Activated T-cell treated with anti-CD3 and anti-CD28 coated beads, Interleukin-2, amount 50 U/mL, for 4 hours (primary cell): ENCODE data around the gene NAE1. TPM values are rescaled to one million over a fixed set of nuclear protein-coding genes. Genes with fewer than 3 reads are reported as not detected.
A peak's percentile ranks its signal among the peaks of the same experiment; 100 is the strongest.
"Not testable (repeated sequence)": the region's sequence is repeated elsewhere in the genome, so short reads cannot be mapped to it uniquely, and the experiment has no call there.

Experiments used
- ATAC-seq, 2 donors: fragments of 200-7000 bp; cut with Tn5 transposase; one replicate each; pipeline ENCODE4 v1.10.0; 2021
- DNase-seq: peaks from one replicate; pipeline ENCODE4 v3.0.0-alpha.2; 2020
- H3K27me3 Mint-ChIP-seq: one replicate; pipeline ENCODE4 v1.8.0; 2021; ENCODE audit warnings: low read depth, mixed read lengths
- H3K36me3 Mint-ChIP-seq: one replicate; pipeline ENCODE4 v1.8.0; 2022; ENCODE audit warnings: mixed read lengths; ENCODE audit not compliant: insufficient read depth
- H3K4me1 Mint-ChIP-seq: one replicate; pipeline ENCODE4 v1.8.0; 2021; ENCODE audit warnings: low read depth, mixed read lengths
- H3K4me3 Mint-ChIP-seq: one replicate; pipeline ENCODE4 v1.8.0; 2021; ENCODE audit warnings: mild to moderate bottlenecking, moderate library complexity, mixed read lengths
- H3K9me3 Mint-ChIP-seq: one replicate; pipeline ENCODE4 v1.8.0; 2021; ENCODE audit warnings: mixed read lengths
- total RNA-seq, 3 donors: library from RNA; stranded (reverse); gene quantifications; one replicate each; pipeline ENCODE4 v1.2.1, GENCODE V29; 2021

The NAE1 gene
- total RNA-seq = 100 to 1,000 TPM in 1 of 3 donors, 10 to 100 TPM in 2; 93.8 to 111 (median 94.8) TPM

- Mint-ChIP-seq H3K4me1 (peaks cover 28% of the 10 kb centered on the region), H3K36me3 (peaks cover 11% of the 10 kb centered on the region), H3K27me3 (no peaks in the 10 kb centered on the region), H3K4me3 (peak within 1 kb of the TSS; percentile 77), H3K9me3 (no peaks in the 10 kb centered on the region)
- DNase-seq (peak; percentile 86), ATAC-seq (peak; percentile 96 to 97)
Measured at GRCh38 chr16:66830422-66831404, at the start of gene NAE1. TSS of gene NAE1 (minus strand) at chr16:66830976. CDS start at chr16:66830899, 77 bp downstream.

- peaks cover 2% of the 10 kb centered on the region for H3K36me3 Mint-ChIP-seq
- peaks cover 8% of the 10 kb centered on the region for H3K9me3 Mint-ChIP-seq
- peak; percentile 49 to 50 for ATAC-seq
- no peaks in the 10 kb centered on the region for H3K27me3 Mint-ChIP-seq
- peak overlapping the region; percentile 4 for H3K4me3 Mint-ChIP-seq
- DNase-seq = peak; percentile 22
- H3K4me1 Mint-ChIP-seq = peaks cover 54% of the 10 kb centered on the region
Measured at GRCh38 chr16:66878067-66878466, 47.3 kb upstream of the NAE1 start.

GRCh38 chr16:66874079-66874775 is 43.5 kb upstream of the NAE1 start:
- Mint-ChIP-seq H3K36me3 (no peaks in the 10 kb centered on the region), H3K4me3 (peak overlapping the region; percentile 31), H3K4me1 (peaks cover 48% of the 10 kb centered on the region), H3K27me3 (no peaks in the 10 kb centered on the region), H3K9me3 (peaks cover 8% of the 10 kb centered on the region)
- DNase-seq (no peak), ATAC-seq (no peak)

GRCh38 chr16:66873685-66874055 is 42.9 kb upstream of the NAE1 start:
- peaks cover 8% of the 10 kb centered on the region for H3K9me3 Mint-ChIP-seq
- ATAC-seq (no peak), DNase-seq (no peak)
- no peak overlapping the region for H3K4me3 Mint-ChIP-seq
- H3K27me3 Mint-ChIP-seq = no peaks in the 10 kb centered on the region
- no peaks in the 10 kb centered on the region for H3K36me3 Mint-ChIP-seq
- H3K4me1 Mint-ChIP-seq = peaks cover 47% of the 10 kb centered on the region

- Mint-ChIP-seq H3K4me3 (peak overlapping the region; percentile 63), H3K9me3 (peaks cover 8% of the 10 kb centered on the region), H3K4me1 (peaks cover 42% of the 10 kb centered on the region), H3K36me3 (no peaks in the 10 kb centered on the region), H3K27me3 (no peaks in the 10 kb centered on the region)
- DNase-seq (peak; percentile 86), ATAC-seq (peak; percentile 74 to 80)
Measured at GRCh38 chr16:66872943-66873684, 42.3 kb upstream of the NAE1 start.

- Mint-ChIP-seq H3K4me3 (peak overlapping the region; percentile 63), H3K27me3 (no peaks in the 10 kb centered on the region), H3K9me3 (peaks cover 8% of the 10 kb centered on the region), H3K4me1 (peaks cover 42% of the 10 kb centered on the region), H3K36me3 (no peaks in the 10 kb centered on the region)
- ATAC-seq = no peak
- DNase-seq = no peak
Measured at GRCh38 chr16:66872559-66872942, 41.8 kb upstream of the NAE1 start.

GRCh38 chr16:66871840-66872239 is 41.1 kb upstream of the NAE1 start:
- H3K9me3 Mint-ChIP-seq = peaks cover 8% of the 10 kb centered on the region
- no peak for DNase-seq
- no peak for ATAC-seq
- H3K4me3 Mint-ChIP-seq = no peak overlapping the region
- no peaks in the 10 kb centered on the region for H3K36me3 Mint-ChIP-seq
- peaks cover 42% of the 10 kb centered on the region for H3K4me1 Mint-ChIP-seq
- no peaks in the 10 kb centered on the region for H3K27me3 Mint-ChIP-seq

GRCh38 chr16:66871363-66871762 is 40.6 kb upstream of the NAE1 start:
- H3K27me3 Mint-ChIP-seq, ATAC-seq, H3K36me3 Mint-ChIP-seq, DNase-seq, H3K4me3 Mint-ChIP-seq, H3K9me3 Mint-ChIP-seq: not testable (repeated sequence)
- H3K4me1 Mint-ChIP-seq = peaks cover 39% of the 10 kb centered on the region

- Mint-ChIP-seq H3K36me3 (no peaks in the 10 kb centered on the region), H3K4me3 (no peak overlapping the region), H3K4me1 (peaks cover 24% of the 10 kb centered on the region), H3K27me3 (no peaks in the 10 kb centered on the region), H3K9me3 (no peaks in the 10 kb centered on the region)
- no peak for DNase-seq
- no peak for ATAC-seq
Measured at GRCh38 chr16:66869424-66869823, 38.6 kb upstream of the NAE1 start.

GRCh38 chr16:66863707-66864106 is 32.9 kb upstream of the NAE1 start:
- Mint-ChIP-seq H3K36me3 (no peaks in the 10 kb centered on the region), H3K9me3 (no peaks in the 10 kb centered on the region), H3K4me3 (no peak overlapping the region), H3K27me3 (no peaks in the 10 kb centered on the region), H3K4me1 (peaks cover 5% of the 10 kb centered on the region)
- DNase-seq (no peak), ATAC-seq (no peak)

- Mint-ChIP-seq H3K27me3 (no peaks in the 10 kb centered on the region), H3K36me3 (no peaks in the 10 kb centered on the region), H3K9me3 (no peaks in the 10 kb centered on the region), H3K4me1 (no peaks in the 10 kb centered on the region), H3K4me3 (no peak overlapping the region)
- DNase-seq (no peak), ATAC-seq (no peak)
Measured at GRCh38 chr16:66862023-66862520, 31.3 kb upstream of the NAE1 start.

- H3K27me3 Mint-ChIP-seq = no peaks in the 10 kb centered on the region
- ATAC-seq (no peak), DNase-seq (no peak)
- no peaks in the 10 kb centered on the region for H3K9me3 Mint-ChIP-seq
- no peaks in the 10 kb centered on the region for H3K4me1 Mint-ChIP-seq
- no peak overlapping the region for H3K4me3 Mint-ChIP-seq
- H3K36me3 Mint-ChIP-seq = no peaks in the 10 kb centered on the region
Measured at GRCh38 chr16:66859397-66860068, 28.8 kb upstream of the NAE1 start.

- Mint-ChIP-seq H3K27me3 (no peaks in the 10 kb centered on the region), H3K36me3 (no peaks in the 10 kb centered on the region), H3K9me3 (no peaks in the 10 kb centered on the region), H3K4me1 (no peaks in the 10 kb centered on the region), H3K4me3 (no peak overlapping the region)
- no peak for DNase-seq
- no peak for ATAC-seq
Measured at GRCh38 chr16:66858740-66859396, 28.1 kb upstream of the NAE1 start.
